CD4-positive, alpha-beta T cell treated with Interleukin-15 for 1 hour (primary cell): ENCODE measurements around the gene AP5S1.
"Not testable (repeated sequence)": the region's sequence is repeated elsewhere in the genome, so short reads cannot be mapped to it uniquely, and the experiment has no call there.

Source experiments
- DNase-seq: peaks from one replicate; pipeline ENCODE4 v3.0.0-alpha.2; 2020

The AP5S1 gene

GRCh38 chr20:3812975-3813847 is 7.1 kb upstream of the AP5S1 start:
- DNase-seq: no peak

GRCh38 chr20:3813848-3814581 is 6.3 kb upstream of the AP5S1 start:
- no peak for DNase-seq

- no peak for DNase-seq
Measured at GRCh38 chr20:3814928-3815495, 5.3 kb upstream of the AP5S1 start.

- DNase-seq: no peak
Measured at GRCh38 chr20:3815703-3816315, 4.5 kb upstream of the AP5S1 start.

- DNase-seq: peak; percentile 44
Measured at GRCh38 chr20:3818155-3819151, 1.9 kb upstream of the AP5S1 start.

- no peak for DNase-seq
Measured at GRCh38 chr20:3819411-3820047, 818 bp upstream of the AP5S1 start.

GRCh38 chr20:3820901-3821727 is 767 bp downstream of the AP5S1 start:
- no peak for DNase-seq

GRCh38 chr20:3821996-3822395 is 1.6 kb downstream of the AP5S1 start:
- DNase-seq: no peak

- no peak for DNase-seq
Measured at GRCh38 chr20:3823881-3824280, 3.5 kb downstream of the AP5S1 start.

GRCh38 chr20:3825526-3825925 is 5.2 kb downstream of the AP5S1 start:
- no peak for DNase-seq

- DNase-seq: no peak
Measured at GRCh38 chr20:3826420-3826819, 6.1 kb downstream of the AP5S1 start.

GRCh38 chr20:3828798-3829197 is 8.5 kb downstream of the AP5S1 start:
- no peak for DNase-seq

- not testable (repeated sequence) for DNase-seq
Measured at GRCh38 chr20:3829891-3830290, 9.5 kb downstream of the AP5S1 start.

- no peak for DNase-seq
Measured at GRCh38 chr20:3836132-3836531, 15.8 kb downstream of the AP5S1 start.

- no peak for DNase-seq
Measured at GRCh38 chr20:3839328-3839727, 19.0 kb downstream of the AP5S1 start.

GRCh38 chr20:3840201-3840600 is 19.9 kb downstream of the AP5S1 start:
- DNase-seq: not testable (repeated sequence)

- DNase-seq: no peak
Measured at GRCh38 chr20:3842348-3842930, 22.1 kb downstream of the AP5S1 start.

GRCh38 chr20:3843490-3843889 is 23.1 kb downstream of the AP5S1 start:
- no peak for DNase-seq

- DNase-seq: not testable (repeated sequence)
Measured at GRCh38 chr20:3843990-3844619, 23.8 kb downstream of the AP5S1 start.

GRCh38 chr20:3846378-3846739 is 26.0 kb downstream of the AP5S1 start:
- no peak for DNase-seq
